Measurements from ENCODE around the gene TCF7L1. TPM values are rescaled to one million over a fixed set of nuclear protein-coding genes. Genes with fewer than 3 reads are reported as not detected.

The TCF7L1 gene
- total and polyA plus RNA-seq, 9 of the 15 experiments (the other 6 are each of a cell fraction or from before 2014, with no cell fraction given), result 0.03 to 0.11 (median 0.07) TPM; not detected in 5

DNA sequence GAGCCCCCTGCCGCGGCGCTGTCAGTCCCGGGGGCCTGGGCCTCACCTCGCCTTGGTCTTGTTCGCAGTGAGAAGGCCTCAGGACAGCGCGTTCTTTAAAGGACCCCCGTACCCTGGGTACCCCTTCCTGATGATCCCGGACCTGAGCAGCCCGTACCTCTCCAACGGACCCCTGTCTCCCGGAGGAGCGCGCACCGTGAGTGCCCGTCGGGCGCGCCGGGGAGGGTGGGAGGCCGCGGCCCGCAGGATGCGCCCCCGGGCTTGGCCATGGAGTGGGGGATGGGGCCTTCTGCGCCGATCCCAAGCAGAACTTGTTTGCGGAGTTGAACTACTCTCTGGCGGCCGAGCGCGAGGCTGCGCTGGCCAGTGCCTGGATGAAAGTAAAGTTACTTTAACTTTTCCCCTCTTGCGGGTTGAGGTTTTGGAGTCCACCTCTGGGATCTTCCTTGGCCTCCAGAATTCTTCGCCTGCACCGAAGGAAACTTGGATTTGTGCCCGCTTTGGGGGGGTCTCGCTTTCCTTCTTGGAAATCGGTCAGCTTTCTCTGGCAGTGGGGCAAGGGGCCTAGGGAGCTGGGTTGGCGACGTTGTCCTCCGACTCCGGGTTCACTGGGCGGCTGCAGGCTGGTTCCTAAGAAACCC, 1.2 kb downstream of the TCF7L1 start (continued):
- TF ChIP-seq, protein P1, sequence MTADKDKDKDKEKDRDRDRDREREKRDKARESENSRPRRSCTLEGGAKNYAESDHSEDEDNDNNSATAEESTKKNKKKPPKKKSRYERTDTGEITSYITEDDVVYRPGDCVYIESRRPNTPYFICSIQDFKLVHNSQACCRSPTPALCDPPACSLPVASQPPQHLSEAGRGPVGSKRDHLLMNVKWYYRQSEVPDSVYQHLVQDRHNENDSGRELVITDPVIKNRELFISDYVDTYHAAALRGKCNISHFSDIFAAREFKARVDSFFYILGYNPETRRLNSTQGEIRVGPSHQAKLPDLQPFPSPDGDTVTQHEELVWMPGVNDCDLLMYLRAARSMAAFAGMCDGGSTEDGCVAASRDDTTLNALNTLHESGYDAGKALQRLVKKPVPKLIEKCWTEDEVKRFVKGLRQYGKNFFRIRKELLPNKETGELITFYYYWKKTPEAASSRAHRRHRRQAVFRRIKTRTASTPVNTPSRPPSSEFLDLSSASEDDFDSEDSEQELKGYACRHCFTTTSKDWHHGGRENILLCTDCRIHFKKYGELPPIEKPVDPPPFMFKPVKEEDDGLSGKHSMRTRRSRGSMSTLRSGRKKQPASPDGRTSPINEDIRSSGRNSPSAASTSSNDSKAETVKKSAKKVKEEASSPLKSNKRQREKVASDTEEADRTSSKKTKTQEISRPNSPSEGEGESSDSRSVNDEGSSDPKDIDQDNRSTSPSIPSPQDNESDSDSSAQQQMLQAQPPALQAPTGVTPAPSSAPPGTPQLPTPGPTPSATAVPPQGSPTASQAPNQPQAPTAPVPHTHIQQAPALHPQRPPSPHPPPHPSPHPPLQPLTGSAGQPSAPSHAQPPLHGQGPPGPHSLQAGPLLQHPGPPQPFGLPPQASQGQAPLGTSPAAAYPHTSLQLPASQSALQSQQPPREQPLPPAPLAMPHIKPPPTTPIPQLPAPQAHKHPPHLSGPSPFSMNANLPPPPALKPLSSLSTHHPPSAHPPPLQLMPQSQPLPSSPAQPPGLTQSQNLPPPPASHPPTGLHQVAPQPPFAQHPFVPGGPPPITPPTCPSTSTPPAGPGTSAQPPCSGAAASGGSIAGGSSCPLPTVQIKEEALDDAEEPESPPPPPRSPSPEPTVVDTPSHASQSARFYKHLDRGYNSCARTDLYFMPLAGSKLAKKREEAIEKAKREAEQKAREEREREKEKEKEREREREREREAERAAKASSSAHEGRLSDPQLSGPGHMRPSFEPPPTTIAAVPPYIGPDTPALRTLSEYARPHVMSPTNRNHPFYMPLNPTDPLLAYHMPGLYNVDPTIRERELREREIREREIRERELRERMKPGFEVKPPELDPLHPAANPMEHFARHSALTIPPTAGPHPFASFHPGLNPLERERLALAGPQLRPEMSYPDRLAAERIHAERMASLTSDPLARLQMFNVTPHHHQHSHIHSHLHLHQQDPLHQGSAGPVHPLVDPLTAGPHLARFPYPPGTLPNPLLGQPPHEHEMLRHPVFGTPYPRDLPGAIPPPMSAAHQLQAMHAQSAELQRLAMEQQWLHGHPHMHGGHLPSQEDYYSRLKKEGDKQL (CRISPR knock-in tag; IDR thresholded peaks at IDR 0.05; ENCODE audit: borderline replicate concordance), result no peak
- TF ChIP-seq XRCC4 (IDR thresholded peaks at IDR 0.05; ENCODE audit: extremely low read depth, insufficient read depth, insufficient read length), result no peak

Measured in K562 (cell line).